GM21528 (cell line): Measurements from ENCODE around the gene ARVCF.

Experiments
- ATAC-seq: cut with Tn5 transposase; IDR thresholded peaks from one replicate; pipeline ENCODE4 v1.9.1; 2021; ENCODE audit warnings: mild to moderate bottlenecking, moderate library complexity; ENCODE audit not compliant: unreplicated experiment, low FRiP score

The ARVCF gene

DNA sequence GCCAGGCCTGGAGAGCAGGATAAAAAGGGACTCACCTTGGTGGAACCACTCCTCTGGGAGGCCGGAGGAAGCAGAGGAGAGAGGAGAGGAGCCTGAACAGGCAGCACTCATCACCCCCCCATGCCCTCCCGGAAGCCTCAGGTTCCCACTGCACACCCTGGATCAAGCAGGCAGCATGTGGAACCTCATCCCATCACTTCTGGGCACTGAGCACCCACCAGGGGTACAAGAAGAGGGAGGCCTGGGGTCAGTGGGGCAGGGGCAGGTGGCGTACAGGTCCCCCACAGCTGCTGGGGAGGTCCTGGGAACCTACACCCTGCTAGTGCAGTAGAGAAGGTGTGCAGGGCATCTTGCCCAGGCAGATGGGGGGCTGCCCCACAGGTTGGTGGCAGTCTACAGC is 40.0 kb downstream of the ARVCF start:
- no peak for ATAC-seq

DNA sequence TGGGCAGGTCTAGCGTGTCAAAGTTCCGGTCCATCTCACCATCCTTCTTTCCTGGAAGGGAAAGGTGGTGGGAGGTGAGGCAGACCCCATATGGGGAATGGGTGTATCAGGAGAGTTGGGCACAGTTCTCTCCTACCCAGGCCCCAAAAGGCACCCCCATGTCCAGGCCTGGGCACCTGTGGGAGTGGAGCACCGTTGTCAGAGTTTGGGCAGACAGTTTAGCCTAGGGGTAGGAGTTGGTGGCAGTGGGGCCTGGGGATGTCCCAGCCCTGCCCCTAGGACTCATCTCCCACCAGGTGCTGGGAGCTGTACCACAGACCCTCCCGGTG is 41.0 kb downstream of the ARVCF start:
- no peak for ATAC-seq

DNA sequence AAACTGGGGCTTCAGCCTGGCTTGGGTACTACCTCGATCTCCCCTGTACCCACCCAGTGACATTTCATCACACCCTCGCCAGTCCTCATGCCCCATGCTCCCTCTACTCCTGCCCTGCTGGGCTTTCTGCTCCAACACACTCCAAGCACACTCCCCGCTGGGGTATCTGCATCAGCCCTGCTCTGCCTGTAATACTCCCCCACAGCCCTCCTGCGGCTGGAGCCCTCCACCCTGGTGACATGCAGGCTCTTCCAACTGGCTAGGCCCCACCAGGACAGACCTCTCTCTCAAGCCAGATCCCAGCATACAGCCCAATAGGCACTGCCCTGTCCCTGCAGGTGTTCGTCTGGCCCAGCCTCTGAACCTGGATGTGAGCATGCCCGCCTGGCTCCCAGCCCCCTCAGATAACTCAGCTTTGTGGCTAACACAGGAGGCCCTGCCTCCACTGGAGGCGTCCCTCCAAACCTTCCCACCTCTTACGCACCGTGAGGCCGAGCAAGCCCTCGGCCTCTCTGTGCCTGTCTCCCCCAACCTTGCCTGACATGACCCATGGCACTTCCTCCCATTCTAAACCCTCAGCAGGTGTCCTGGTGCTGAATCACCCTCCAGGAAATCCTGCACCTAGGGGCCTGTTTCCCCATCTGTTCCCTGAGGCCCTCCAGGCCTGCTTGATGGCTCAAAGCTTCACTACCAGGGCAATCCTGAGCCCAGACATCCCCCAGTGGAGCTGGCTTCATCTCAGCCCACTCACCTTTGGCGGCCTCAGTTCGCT is 41.5 kb downstream of the ARVCF start:
- no peak for ATAC-seq

DNA sequence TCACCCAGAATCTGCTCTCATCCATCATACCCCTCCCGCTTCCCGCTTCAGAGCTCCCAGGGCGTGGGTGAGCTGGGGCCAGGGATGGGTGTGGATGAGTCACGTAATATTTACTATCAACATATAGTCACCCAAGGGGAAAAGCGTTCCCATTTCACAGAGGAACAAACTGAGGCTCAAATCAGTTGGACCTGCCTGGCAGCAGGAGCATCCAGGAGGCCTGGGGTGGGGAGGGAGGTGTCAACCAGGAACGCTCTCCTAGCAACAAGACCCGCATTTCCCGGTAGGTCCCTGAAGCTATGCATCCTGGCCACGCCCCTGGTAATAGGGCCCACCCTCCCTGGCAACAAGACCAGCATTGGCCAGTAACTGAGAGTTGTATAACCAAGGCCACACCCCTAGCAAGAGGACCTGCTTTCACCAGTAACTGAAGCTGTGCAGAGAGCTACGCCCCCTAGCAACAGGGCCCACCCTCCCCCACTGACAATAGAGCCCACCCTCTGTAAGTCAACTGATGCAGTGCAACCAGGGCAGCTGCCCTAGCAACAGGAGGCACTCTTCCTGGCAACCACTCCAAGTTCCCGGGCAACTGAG is 42.3 kb downstream of the ARVCF start:
- no peak for ATAC-seq

DNA sequence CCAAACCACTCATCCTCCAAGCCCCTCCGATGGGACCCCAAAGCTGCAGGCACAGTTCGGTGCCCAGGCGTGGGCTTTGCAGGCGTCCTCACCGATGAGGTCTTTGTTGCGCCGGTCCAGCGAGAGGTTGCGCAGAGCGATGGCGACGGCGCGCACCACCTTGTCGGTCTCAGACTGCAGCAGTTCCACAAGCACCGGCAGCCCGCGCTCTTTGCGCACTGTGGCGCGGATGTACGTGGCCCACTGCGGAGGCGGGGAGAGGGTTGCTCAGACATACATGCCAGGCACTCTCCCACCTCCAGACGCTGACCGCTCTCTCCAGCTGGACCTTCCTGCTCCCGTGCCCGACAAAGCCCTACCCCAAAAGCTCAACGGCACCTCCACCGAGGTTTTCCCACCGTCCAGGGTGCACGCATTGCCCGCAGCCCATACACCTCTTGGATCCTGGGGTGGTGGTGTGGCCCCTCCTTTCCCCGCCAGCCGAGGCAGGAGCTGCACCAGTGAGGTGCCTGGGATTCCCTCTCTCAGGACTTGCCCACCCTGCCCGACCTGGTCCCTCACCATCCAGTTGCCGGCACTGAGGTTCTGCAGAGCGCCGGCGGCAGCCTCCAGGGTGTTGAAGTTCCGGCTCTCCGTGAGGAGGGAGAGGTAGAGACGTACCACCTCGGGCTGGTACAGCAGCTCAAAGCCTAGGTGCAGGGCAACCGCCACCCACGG is 42.9 kb downstream of the ARVCF start:
- no peak for ATAC-seq

DNA sequence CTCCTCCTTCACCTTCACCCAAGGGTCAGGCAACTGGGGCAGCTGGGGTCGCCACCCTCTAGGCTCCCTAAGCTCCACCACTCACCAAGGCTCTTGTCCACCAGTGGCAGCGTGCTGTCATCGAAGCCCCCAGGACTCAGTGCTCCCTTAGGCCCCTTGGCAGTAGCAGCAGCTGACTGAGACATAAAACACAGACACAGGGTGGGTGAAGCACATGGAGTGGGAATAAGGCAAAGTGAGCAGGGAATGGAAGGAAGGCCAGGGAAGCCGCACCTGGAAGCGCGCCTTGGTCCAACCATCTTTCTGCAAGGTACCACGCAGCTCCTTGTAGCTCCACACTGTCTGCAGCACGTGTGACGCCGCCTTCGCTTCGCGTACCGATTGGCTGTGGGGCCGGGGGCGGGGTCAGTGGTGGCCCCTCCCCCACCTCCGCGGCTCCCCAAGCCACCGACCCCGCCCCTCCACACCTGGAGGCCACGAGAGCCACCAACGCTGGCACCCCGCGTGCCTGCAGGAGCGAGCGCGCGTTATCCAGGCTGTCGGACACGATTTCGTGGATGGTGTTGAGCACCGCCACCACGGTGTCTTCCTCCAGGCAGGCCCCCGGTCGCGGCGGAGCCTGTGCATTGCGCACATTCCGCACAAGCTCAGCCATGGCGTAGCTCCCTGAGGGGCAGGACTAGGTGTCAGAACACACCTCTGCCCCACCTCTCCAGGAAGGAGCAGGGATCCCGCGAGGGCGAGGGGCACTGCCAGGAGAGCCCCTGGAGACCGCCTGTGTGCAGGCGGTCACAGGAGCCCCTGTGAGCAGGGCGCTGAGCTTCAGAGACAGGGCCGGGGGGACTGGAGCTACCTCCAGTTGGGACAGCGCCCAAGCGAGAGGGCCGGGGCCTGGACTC is 43.7 kb downstream of the ARVCF start:
- ATAC-seq = no peak

DNA sequence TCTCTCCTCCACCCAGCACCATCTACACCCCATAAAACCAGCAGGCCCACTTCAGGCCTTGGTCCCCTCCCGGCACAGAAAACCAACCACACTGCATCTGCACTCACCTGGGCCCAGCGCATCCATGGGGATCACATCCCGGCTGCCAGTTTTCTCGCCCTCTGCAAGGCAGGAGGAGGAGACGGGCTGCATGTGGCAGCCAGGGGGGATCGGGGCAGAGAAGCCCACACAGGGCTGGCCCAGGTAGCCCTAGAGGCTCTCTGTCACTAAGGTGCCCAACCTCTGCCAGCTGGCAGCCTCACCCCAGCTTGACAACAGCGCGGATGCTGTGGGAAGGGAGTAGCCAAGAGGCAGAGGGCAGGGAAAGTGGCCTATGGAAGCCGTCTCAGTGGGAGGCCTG is 44.4 kb downstream of the ARVCF start:
- no peak for ATAC-seq

DNA sequence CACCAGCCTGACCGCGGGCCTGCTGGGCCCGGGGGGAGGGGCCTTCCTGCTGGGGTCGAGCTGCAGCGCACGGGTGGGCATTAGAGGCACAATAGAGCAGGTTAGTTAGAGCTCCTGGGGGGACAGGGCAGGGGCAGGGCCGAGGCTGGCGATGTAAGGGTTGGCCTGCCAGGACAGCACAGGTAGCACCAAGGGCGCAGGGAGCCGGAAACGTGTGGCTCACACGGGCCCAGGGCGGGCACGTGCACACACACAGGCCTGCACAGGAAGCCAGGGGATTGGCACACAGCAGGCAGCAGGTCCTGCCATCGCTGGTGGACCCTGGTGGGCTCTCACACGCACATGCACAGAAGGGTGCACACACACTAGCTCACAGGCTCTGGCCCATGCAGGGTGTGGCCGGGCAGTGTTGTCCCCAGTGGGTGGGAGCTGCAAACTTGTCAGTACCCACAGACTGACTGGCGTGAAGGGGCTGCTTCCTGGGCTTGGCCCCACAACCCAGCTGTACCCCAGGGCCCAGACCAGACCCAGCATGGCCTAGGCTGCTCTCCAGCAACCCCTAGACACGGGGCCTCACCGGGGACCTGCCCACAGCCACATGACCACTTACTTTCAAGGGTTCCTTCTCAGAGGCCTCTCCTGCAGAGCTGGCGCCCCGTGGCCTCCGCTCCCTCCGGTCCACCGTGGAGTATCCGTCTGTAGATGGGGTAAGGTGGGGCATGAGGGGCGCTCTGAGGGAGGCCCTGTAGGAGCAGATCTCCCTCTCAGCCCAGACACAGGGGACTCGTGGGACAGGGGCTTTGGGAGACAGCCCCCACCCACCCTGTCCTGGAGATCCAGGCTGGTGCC is 45.1 kb downstream of the ARVCF start:
- ATAC-seq = no peak

DNA sequence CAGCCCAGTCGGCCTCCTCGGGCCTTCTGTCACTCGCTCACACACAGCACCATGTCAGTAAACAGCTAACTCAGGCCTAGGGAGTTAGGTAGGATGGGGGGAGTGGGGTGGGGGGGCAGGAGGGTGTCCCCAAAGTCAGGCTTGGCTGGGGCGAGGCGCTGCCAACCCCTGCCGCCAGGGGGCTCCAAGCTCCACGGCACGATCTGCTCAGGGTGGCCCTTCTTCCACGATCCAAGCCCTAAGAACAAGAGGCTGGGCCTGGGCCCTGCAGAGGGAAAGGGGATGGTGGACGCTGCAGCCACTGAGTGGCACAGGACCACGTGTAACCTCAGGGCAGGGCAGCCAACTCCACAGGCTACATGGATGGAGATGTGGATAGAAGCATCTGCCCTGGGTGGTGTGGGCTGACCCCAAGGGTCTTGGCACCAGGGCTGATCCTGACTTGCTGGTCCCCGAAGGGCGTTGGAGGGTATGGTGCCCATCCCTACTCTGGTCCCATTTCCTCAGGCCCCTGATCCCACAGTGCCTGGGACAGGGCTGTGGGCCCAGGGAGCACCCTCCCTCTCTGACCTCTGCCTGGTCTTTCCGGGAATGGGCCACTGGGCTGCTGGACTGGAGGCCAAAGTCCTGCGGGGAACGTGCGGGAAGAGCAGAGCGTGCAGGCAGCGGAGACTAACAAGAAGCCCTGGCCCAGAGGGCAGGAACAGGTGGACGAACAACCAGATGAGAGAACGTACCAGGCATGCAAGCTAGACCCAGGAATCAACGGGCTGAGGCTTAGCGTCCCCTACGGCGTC is 45.9 kb downstream of the ARVCF start:
- no peak for ATAC-seq

DNA sequence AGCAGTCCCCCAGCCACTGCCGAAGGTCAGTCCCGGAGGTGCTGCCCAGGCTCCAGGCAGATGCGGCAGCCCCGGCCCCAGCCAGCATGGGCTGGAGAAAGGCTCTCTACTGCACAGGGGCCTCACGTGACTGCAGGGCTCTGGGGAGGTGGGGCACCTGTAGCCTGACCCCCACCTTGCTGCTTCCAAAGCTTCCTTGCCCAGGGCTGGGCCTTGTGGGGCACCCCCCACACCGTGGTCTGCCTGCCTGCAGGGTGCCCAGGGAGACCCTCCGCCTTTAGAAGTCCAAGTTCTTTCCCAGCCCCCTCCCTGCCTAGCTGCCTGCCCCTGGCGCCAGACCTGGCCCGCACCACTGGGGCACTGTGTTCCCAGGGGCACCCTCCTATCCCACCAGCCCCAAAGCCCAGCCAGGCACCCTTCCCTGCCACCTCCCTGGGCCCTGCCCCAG is 46.6 kb downstream of the ARVCF start:
- no peak for ATAC-seq

DNA sequence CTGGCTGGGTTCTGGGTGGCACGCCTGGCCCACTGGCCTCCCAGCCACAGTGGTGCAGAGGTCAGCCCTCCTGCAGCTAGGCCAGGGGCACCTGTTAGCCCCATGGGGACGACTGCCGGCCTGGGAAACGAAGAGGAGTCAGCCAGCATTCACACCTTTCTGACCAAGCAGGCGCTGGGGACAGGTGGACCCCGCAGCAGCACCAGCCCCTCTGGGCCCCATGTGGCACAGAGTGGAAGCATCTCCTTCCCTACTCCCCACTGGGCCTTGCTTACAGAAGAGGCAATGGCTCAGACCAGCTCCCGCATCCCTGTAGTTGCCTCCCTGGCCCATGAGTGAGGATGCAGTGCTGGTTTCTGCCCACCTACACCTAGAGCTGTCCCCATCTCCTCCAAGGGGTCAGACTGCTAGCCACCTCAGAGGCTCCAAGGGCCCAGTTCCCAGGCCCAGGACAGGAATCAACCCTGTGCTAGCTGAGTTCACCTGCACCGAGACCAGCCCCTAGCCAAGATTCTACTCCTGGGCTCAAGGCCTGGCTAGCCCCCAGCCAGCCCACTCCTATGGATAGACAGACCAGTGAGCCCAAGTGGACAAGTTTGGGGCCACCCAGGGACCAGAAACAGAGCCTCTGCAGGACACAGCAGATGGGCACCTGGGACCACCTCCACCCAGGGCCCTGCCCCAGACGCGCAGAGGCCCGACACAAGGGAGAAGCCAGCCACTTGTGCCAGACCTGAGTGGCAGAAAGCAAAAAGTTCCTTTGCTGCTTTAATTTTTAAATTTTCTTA is 47.3 kb downstream of the ARVCF start:
- ATAC-seq = no peak

DNA sequence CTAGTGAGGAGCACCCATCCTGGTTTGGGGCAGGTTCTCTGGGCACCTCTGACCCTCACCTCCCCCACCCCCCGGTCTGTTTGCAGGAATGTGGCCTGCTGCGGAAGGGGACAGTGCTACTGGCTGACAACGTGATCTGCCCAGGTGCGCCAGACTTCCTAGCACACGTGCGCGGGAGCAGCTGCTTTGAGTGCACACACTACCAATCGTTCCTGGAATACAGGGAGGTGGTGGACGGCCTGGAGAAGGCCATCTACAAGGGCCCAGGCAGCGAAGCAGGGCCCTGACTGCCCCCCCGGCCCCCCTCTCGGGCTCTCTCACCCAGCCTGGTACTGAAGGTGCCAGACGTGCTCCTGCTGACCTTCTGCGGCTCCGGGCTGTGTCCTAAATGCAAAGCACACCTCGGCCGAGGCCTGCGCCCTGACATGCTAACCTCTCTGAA is 48.2 kb downstream of the ARVCF start:
- no peak for ATAC-seq

DNA sequence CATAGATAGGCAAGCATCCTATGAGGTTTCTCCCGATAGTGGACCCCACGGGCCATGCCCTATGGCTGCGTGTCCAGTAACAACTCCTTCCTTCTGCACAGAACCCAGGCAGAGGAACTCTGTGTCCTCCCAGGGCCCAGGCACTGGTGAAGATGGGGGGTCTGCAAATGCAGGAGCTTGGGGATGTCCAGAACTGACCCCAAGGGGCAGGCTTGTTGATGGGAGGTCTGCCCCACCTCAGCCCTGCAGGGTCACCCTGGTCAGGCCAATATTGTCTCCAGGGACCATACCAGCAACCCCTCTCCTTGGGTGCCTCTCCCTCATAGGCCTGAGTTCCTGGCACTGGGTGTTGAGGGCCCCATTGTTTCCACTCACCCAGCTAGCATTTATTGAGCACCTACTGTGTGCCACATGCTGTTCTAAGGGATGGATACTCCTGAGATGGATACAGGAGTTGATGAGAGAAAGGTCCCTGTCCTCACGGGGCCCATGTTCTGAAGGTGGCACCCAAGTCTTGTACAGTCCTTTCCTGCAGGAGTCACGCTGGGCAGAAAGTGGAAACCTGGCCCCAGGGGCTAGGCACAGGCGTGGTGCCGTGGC is 48.7 kb downstream of the ARVCF start:
- ATAC-seq = no peak

DNA sequence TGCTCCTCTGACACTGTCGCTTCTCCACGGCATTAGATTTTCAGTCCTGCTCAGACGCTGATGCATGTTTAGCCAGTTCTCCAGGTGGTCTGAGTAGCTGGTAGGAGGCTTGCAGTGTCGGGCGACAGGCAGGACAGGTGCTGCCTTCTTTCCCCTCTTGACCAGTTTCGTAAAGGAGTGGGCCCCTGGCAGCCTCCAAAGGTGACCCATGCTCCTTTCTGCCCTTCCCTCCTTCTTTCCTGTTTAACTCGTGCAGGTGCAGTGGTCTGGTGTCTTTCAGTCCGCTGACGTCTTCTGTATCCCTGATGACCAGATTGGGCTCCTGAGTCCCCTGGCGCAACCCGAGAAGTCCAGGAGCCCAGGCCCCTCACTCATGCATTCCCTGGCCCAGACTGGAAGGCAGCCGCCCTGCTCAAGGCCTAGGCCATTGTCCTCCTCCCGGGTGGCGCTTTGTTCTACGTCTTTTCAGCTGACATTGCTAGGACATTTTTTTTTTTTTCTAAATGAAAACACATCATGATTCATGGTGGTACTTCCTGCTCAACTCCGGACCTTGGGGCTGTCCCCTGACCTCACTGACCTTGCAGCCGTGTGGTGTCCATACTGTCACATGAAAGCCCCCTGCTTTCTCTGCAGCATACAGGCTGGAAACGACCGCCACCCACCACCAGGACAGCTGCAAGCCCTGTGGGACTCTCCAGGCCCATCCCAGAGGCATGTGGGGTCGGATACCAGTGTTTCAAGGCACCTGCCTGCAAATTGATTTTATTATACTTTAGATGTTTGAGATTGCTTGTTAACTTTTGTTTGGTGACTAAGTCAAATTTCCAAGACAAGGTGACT is 49.5 kb downstream of the ARVCF start:
- no peak for ATAC-seq

DNA sequence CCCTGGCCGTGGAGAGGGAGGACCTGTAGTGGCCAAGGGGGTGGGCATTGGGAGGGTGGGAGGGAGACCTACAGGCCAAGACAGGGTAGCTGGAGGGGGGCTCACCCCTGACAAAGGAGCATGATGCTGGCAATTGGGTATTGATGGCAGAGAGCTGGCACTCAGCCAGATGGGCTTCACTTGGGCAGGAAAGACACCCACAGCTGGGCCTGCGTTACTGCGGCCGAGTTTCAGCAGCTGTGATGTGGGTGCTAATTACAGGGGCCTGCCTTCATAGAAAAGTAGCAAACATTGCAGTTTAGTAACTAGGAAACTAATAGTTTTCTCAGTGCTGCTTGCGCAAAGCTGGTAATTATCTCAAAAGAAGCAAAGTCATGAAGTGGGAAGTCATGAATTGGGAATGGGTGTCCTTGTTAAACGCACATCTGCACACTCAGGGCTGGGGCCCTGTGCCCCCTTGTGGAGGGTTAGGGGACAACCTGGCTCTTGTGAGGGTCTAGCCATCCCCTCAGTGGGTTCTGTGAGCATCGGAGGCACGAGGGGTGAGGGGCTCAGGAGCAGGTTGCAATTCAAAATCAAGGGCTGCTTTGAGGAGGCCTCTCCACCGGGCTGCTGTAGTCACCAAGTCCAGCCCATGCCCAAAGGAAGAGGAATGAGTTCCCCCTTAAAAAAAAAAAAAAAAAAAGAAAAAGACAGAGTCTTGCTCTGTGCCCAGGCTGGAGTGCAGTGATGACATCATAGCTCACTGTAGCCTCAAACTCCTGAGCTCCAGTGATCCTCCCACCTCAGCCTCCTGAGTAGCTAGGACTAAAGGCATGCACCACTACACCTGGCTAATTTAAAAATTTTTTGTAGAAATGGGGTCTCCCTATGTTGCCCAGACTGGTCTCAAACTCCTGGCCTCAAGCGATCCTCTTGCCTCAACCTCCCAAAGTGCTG is 50.6 kb downstream of the ARVCF start:
- ATAC-seq = no peak
